HepG2 (cell line): Measurements from ENCODE around the gene SPRED2.
"Not testable (repeated sequence)": the region's sequence is repeated elsewhere in the genome, so short reads cannot be mapped to it uniquely, and the experiment has no call there.

ENCODE experiments used
- MAFF ChIP-seq: IDR thresholded peaks from 2 replicates; pipeline ENCODE4 v1.6.1; 2011; ENCODE audit warnings: low read depth, low read length, improper control_type of control experiment
- ZSCAN9 ChIP-seq: IDR thresholded peaks from 2 replicates; pipeline ENCODE4 v1.6.1; 2016; ENCODE audit warnings: borderline replicate concordance

DNA sequence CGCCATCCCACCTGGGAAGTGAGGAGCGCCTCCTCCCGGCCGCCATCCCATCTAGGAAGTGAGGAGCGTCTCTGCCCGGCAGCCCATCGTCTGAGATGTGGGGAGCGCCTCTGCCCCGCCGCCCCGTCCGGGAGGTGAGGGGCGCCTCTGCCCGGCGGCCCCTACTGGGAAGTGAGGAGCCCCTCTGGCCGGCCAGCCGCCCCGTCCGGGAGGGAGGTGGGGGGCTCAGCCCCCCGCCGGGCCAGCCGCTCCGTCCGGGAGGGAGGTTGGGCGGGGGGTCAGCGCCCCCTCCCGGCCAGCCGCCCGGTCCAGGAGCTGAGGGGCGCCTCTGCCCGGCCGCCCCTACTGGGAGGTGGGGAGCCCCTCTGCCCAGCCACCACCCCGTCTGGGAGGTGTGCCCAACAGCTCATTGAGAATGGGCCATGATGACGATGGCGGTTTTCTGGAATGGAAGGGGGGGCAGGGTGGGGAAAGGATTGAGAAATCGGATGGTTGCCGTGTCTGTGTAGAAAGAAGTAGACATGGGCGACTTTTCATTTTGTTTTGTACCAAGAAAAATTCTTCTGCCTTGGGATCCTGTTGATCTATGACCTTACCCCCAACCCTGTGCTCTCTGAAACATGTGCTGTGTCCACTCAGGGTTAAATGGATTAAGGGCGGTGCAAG lies 93.4 kb downstream of the SPRED2 start:
- not testable (repeated sequence) for TF ChIP-seq MAFF; ZSCAN9 (CRISPR knock-in tag)
